Heart left ventricle (tissue), 16 donors: Measurements from ENCODE around the gene RINT1. TPM values are rescaled to one million over a fixed set of nuclear protein-coding genes. Genes with fewer than 3 reads are reported as not detected.
"Not testable (repeated sequence)": the region's sequence is repeated elsewhere in the genome, so short reads cannot be mapped to it uniquely, and the experiment has no call there.

Experiments used
- ATAC-seq, 4 donors: fragments of 200-7000 bp; cut with Tn5 transposase; one replicate each; pipeline ENCODE4 v1.9.1; 2020 to 2022; ENCODE audit warnings: moderate library complexity in 4 of 4, mild to moderate bottlenecking in 3 of 4, moderate number of reproducible peaks in 1 of 4
- DNase-seq, 5 donors: peaks; one replicate each; pipeline ENCODE4 v3.0.0-alpha.2; 2020
- H3K27ac ChIP-seq, 12 donors: fragments of 200-600 bp; sonication (generic) in 4 of 12; one replicate each; pipeline versions ENCODE4 v1.5.0 to v1.8.0; 2016 to 2022; ENCODE audit warnings: mild to moderate bottlenecking in 2 of 12
- H3K27me3 ChIP-seq, 9 donors: fragments of 200-600 bp; sonication (generic) in 2 of 9; one replicate each; pipeline versions ENCODE4 v1.5.1 to v1.8.0; 2016 to 2022; ENCODE audit warnings: mild to moderate bottlenecking in 3 of 9
- H3K36me3 ChIP-seq, 9 donors: fragments of 200-600 bp; sonication (generic) in 2 of 9; one replicate each; pipeline versions ENCODE4 v1.5.0 to v1.8.0; 2018 to 2022; ENCODE audit warnings: mild to moderate bottlenecking in 2 of 9
- H3K4me1 ChIP-seq, 12 donors: fragments of 200-600 bp; sonication (generic) in 4 of 12; one replicate each; pipeline versions ENCODE4 v1.5.0 to v1.8.0; 2016 to 2022; ENCODE audit warnings: mild to moderate bottlenecking in 3 of 12
- H3K4me3 ChIP-seq, 12 donors: fragments of 200-600 bp; sonication (generic) in 4 of 12; one replicate each; pipeline versions ENCODE4 v1.5.0 to v1.8.0; 2017 to 2022; ENCODE audit warnings: mild to moderate bottlenecking in 9 of 12, moderate library complexity in 4 of 12
- H3K9me3 ChIP-seq, 12 donors: fragments of 200-600 bp; sonication (generic) in 4 of 12; one replicate each; pipeline versions ENCODE4 v1.5.0 to v1.8.0; 2016 to 2022; ENCODE audit warnings: mild to moderate bottlenecking in 1 of 12
- CTCF ChIP-seq, 12 donors: fragments of 200-600 bp; sonication (generic) in 4 of 12; IDR thresholded peaks; one replicate each; pipeline versions ENCODE4 v1.5.0 to v1.8.0; 2018 to 2022; ENCODE audit warnings: antibody characterized with exemption in 12 of 12, mild to moderate bottlenecking in 5 of 12
- POLR2A ChIP-seq, 2 donors: fragments of 450-650 bp; IDR thresholded peaks; one replicate each; pipeline ENCODE4 v1.6.1; 2017; ENCODE audit warnings: antibody characterized with exemption in 2 of 2, mild to moderate bottlenecking in 2 of 2, moderate library complexity in 2 of 2
- WGBS, 4 donors: extraction: QIAGEN DNeasy Blood & Tissue Kit in 2 of 4; methylation state at CpG; one replicate each; pipeline versions ENCODE4 v1.1.5 to v1.1.7; 2013 to 2018; 5-methylcytosine and 5-hydroxymethylcytosine counted together
- intact Hi-C, 10 donors: fragments of 100-400 bp; cut with DNase I; formaldehyde crosslinking; loops; one replicate each; pipeline versions ENCODE4 v1.11.1 to v1.14.2; 2022
- polyA plus RNA-seq, 2 donors: library from polyadenylated mRNA; stranded (reverse); fragments of 200-250 nt; gene quantifications; one replicate each; pipeline ENCODE4 v1.2.3, GENCODE V29; 2013
- total RNA-seq, 9 donors: library from RNA; depleted of rRNA in 2 of 9; stranded (reverse); fragments of >200 nt in 2 of 9; fragmentation: NEBNext Ultra II Directional in 3 of 9; extraction: Animal tissue kit (Norgen Biotek cat#: 25700) in 3 of 9; gene quantifications; one replicate each; pipeline versions ENCODE4 v1.1.0 to v1.2.4, GENCODE V29; 2016 to 2023
- donor health status: ischemic (EF 13 %, LVEDD 7.1; RV severe dilation, severe dysfunction).
- donor health status: healthy with polysubstance abuse.
- donor health status: DM: no; HTN: yes; CAD: no.
- donor health status: DM: no; HTN: no; CAD: no.
- donor health status: ischemic (EF 25% LVEDD 6.9; RV normal size, moderate dysfunction).
- donor health status: ischemic (EF 25% LVEDD 5.7; RV mildly dilated, moderate dysfunction).
- donor health status: healthy.
- donor health status: DM: yes; HTN: yes; CAD: no.
- donor health status: ischemic (EF 35%, LVEDD 5.7; RV mildly dilated, moderate dysfunction).
- donor health status: nonischemic (EF 11% LVEDD 7.7; RV severe dilation, severe dysfunction).
- donor health status: DM: yes; HTN: yes; CAD: no.
- donor health status: PGD.
- donor health status: ischemic (EF 29% LVEDD 5.4; RV normal size, mild dysfunction).
- donor health status: nonischemic (EF 23%, LVEDD 6.1; RV moderate dilation, normal function).

Gene RINT1
- total and polyA plus RNA-seq, 11 donors = 9.2 to 16.0 (median 13.3) TPM

- no peaks in the 10 kb centered on the region for H3K27me3 ChIP-seq
- peaks cover 0 to under 1% (median 0%) of the 10 kb centered on the region in 12 donors for H3K4me1 ChIP-seq
- no peak overlapping the region for H3K4me3 ChIP-seq
- no peaks in the 10 kb centered on the region for H3K9me3 ChIP-seq
- intact Hi-C loops = no loop called here
- 91 to 95% (median 93%) methylated on average over 9 of the region's 9 CpGs for WGBS, 4 donors
- DNase-seq (no peak), ATAC-seq (no peak)
- H3K36me3 ChIP-seq = peaks cover 0 to 72% (median 49%) of the 10 kb centered on the region in 9 donors
- H3K27ac ChIP-seq = no peak overlapping the region
- TF ChIP-seq CTCF (IDR thresholded peaks at IDR 0.05) = no peak
- TF ChIP-seq POLR2A (IDR thresholded peaks at IDR 0.05) = no peak
These were observed 29.8 kb upstream of the RINT1 start for GRCh38 chr7:105502173-105502572.

- no peak for DNase-seq
These were observed 19.6 kb upstream of the RINT1 start for GRCh38 chr7:105512415-105512814.

GRCh38 chr7:105512926-105513526 lies 19.0 kb upstream of the RINT1 start:
- Histone ChIP-seq H3K27ac (no peak overlapping the region), H3K36me3 (peaks cover 0 to 4% (median 0%) of the 10 kb centered on the region in 9 donors), H3K4me3 (no peak overlapping the region), H3K27me3 (no peaks in the 10 kb centered on the region), H3K9me3 (no peaks in the 10 kb centered on the region), H3K4me1 (peaks cover 0 to 6% (median 0%) of the 10 kb centered on the region in 12 donors)
- ATAC-seq (no peak), DNase-seq (no peak)
- intact Hi-C loops = no loop called here
- 83 to 96% (median 94%) methylated on average over 4 of the region's 4 CpGs for WGBS, 4 donors
- TF ChIP-seq POLR2A (IDR thresholded peaks at IDR 0.05) (no peak), CTCF (IDR thresholded peaks at IDR 0.05) (no peak)

More at GRCh38 chr7:105512415-105512814, 19.6 kb upstream of the RINT1 start:
- intact Hi-C loops = no loop called here
- TF ChIP-seq POLR2A (IDR thresholded peaks at IDR 0.05) = no peak
- TF ChIP-seq CTCF (IDR thresholded peaks at IDR 0.05) = no peak
- no peaks in the 10 kb centered on the region for H3K27me3 ChIP-seq
- H3K9me3 ChIP-seq = no peaks in the 10 kb centered on the region
- peaks cover 0 to 6% (median 0%) of the 10 kb centered on the region in 12 donors for H3K4me1 ChIP-seq
- peaks cover 0 to 9% (median 5%) of the 10 kb centered on the region in 9 donors for H3K36me3 ChIP-seq
- no peak overlapping the region for H3K4me3 ChIP-seq
- no peak overlapping the region for H3K27ac ChIP-seq
- whole genome bisulfite sequencing, 4 donors = 73 to 90% (median 83%) methylated on average over 4 of the region's 4 CpGs
- ATAC-seq = no peak

- H3K36me3 ChIP-seq, DNase-seq, H3K27me3 ChIP-seq, H3K9me3 ChIP-seq, H3K27ac ChIP-seq, H3K4me3 ChIP-seq, ATAC-seq, H3K4me1 ChIP-seq, intact Hi-C loops: not testable (repeated sequence)
- WGBS, 4 donors = 94 to 98% (median 95%) methylated on average over 7 of the region's 7 CpGs
These were observed 16.4 kb upstream of the RINT1 start for GRCh38 chr7:105515610-105516009.

- no peak for DNase-seq
- no peak for TF ChIP-seq CTCF (IDR thresholded peaks at IDR 0.05)
- TF ChIP-seq POLR2A (IDR thresholded peaks at IDR 0.05) = no peak
- no peaks in the 10 kb centered on the region for H3K27me3 ChIP-seq
- peaks cover 0 to 18% (median 13%) of the 10 kb centered on the region in 12 donors for H3K4me1 ChIP-seq
- no peak overlapping the region for H3K27ac ChIP-seq
- no peak overlapping the region for H3K4me3 ChIP-seq
- H3K9me3 ChIP-seq = no peaks in the 10 kb centered on the region
- intact Hi-C loops = no loop called here
- no peak for ATAC-seq
- H3K36me3 ChIP-seq = no peaks in the 10 kb centered on the region
- WGBS, 4 donors = 86 to 95% (median 94%) methylated on average over 6 of the region's 6 CpGs
These were observed 12.6 kb upstream of the RINT1 start for GRCh38 chr7:105519353-105519752.

- H3K9me3 ChIP-seq, DNase-seq, H3K27me3 ChIP-seq, H3K27ac ChIP-seq, ATAC-seq, H3K36me3 ChIP-seq, intact Hi-C loops: not testable (repeated sequence)
- 94 to 99% (median 96%) methylated on average over 7 of the region's 7 CpGs for WGBS, 4 donors
- peak overlapping the region in 5 of 12 donors; percentile 72 to 90 (median 77) for H3K4me3 ChIP-seq
- H3K4me1 ChIP-seq = peaks cover 0 to 18% (median 13%) of the 10 kb centered on the region in 12 donors
These were observed 11.4 kb upstream of the RINT1 start for GRCh38 chr7:105520620-105521019.
